Loucy (cell line): ENCODE data around the gene KRT33A.

Source experiments
- H2AFZ ChIP-seq: fragments of 200-600 bp; sonication (generic); 2 replicates; pipeline ENCODE4 v1.6.0; 2016; ENCODE audit warnings: antibody characterized with exemption, mild to moderate bottlenecking, low read length, moderate library complexity
- H3F3A ChIP-seq: fragments of 200-600 bp; 2 replicates; pipeline ENCODE4 v1.6.0; 2016; ENCODE audit warnings: antibody characterized with exemption, low read depth, mild to moderate bottlenecking
- H3K27me3 ChIP-seq: fragments of 200-600 bp; sonication (generic); 2 replicates; pipeline ENCODE4 v1.6.1; 2014; ENCODE audit warnings: low read length, mild to moderate bottlenecking; ENCODE audit not compliant: insufficient read depth, poor library complexity, severe bottlenecking
- H3K36me3 ChIP-seq: fragments of 200-600 bp; sonication (generic); 2 replicates; pipeline ENCODE4 v1.6.1; 2016; ENCODE audit warnings: low read length; ENCODE audit not compliant: insufficient read depth
- H3K4me1 ChIP-seq: fragments of 200-600 bp; sonication (generic); 2 replicates; pipeline ENCODE4 v1.5.1; 2014; ENCODE audit warnings: low read length, mild to moderate bottlenecking; ENCODE audit not compliant: insufficient read depth, poor library complexity, severe bottlenecking
- H3K4me2 ChIP-seq: fragments of 200-600 bp; sonication (generic); 2 replicates; pipeline ENCODE4 v1.6.0; 2014; ENCODE audit warnings: antibody characterized with exemption, low read length, low read depth, mild to moderate bottlenecking; ENCODE audit not compliant: poor library complexity, severe bottlenecking
- H3K4me3 ChIP-seq: fragments of 200-600 bp; sonication (generic); 2 replicates; pipeline ENCODE4 v1.5.1; 2014; ENCODE audit warnings: low read length, mild to moderate bottlenecking, mixed read lengths; ENCODE audit not compliant: poor library complexity, severe bottlenecking
- H3K79me2 ChIP-seq: fragments of 200-600 bp; sonication (generic); 2 replicates; pipeline ENCODE4 v1.6.1; 2014; ENCODE audit warnings: low read length; ENCODE audit not compliant: insufficient read depth
- H3K9ac ChIP-seq: fragments of 200-600 bp; sonication (generic); 2 replicates; pipeline ENCODE4 v1.6.0; 2014; ENCODE audit warnings: mild to moderate bottlenecking, low read depth, low read length, moderate library complexity; ENCODE audit not compliant: poor library complexity, severe bottlenecking
- H3K9me2 ChIP-seq: fragments of 200-600 bp; sonication (generic); replicated peaks from 2 replicates; pipeline ENCODE4 v1.6.1; 2016; ENCODE audit warnings: low read depth, low read length, mixed read lengths
- H3K9me3 ChIP-seq: fragments of 200-600 bp; sonication (generic); 2 replicates; pipeline ENCODE4 v1.6.1; 2014; ENCODE audit warnings: mild to moderate bottlenecking, antibody characterized with exemption, low read length, low read depth; ENCODE audit not compliant: insufficient read depth
- H4K20me1 ChIP-seq: fragments of 200-600 bp; sonication (generic); 2 replicates; pipeline ENCODE4 v1.6.0; 2014; ENCODE audit warnings: antibody characterized with exemption, low read length, mild to moderate bottlenecking; ENCODE audit not compliant: insufficient read depth, poor library complexity, severe bottlenecking
- EZH2phosphoT487 ChIP-seq: fragments of 200-600 bp; IDR thresholded peaks from 2 replicates; pipeline ENCODE4 v1.6.1; 2018; ENCODE audit warnings: antibody characterized with exemption, mild to moderate bottlenecking, moderate library complexity, borderline replicate concordance
- TF ChIP-seq, protein P1 (sequence below): fragments of 200-600 bp; sonication (generic); conservative IDR thresholded peaks from 2 replicates; pipeline ENCODE4 v1.5.1; 2014; ENCODE audit warnings: mild to moderate bottlenecking, antibody characterized with exemption, low read length

KRT33A gene

DNA sequence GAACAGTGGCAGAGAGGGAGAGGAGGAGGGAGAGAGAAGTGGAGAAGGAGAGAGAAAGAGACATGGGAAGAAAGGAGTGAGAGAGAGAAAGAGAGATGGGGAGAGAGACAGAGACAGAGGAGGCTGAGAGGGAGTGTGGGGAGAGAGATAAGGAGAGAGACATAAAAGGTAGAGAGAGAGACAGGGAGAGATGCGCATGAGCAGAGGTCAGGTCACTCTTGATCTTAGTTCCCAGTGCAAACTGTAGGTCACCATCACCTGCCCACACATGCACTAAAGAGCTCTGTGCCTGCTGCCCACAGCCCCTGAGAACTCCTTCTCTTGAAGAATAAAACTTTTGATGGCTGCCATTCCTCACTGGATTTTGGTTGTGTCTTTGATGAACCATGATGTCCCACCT is 14.9 kb downstream of the KRT33A start:
- Histone ChIP-seq H3K4me3 (no peak overlapping the region), H3K27me3 (no peaks in the 10 kb centered on the region), H3K9me2 (no peaks in the 10 kb centered on the region)

DNA sequence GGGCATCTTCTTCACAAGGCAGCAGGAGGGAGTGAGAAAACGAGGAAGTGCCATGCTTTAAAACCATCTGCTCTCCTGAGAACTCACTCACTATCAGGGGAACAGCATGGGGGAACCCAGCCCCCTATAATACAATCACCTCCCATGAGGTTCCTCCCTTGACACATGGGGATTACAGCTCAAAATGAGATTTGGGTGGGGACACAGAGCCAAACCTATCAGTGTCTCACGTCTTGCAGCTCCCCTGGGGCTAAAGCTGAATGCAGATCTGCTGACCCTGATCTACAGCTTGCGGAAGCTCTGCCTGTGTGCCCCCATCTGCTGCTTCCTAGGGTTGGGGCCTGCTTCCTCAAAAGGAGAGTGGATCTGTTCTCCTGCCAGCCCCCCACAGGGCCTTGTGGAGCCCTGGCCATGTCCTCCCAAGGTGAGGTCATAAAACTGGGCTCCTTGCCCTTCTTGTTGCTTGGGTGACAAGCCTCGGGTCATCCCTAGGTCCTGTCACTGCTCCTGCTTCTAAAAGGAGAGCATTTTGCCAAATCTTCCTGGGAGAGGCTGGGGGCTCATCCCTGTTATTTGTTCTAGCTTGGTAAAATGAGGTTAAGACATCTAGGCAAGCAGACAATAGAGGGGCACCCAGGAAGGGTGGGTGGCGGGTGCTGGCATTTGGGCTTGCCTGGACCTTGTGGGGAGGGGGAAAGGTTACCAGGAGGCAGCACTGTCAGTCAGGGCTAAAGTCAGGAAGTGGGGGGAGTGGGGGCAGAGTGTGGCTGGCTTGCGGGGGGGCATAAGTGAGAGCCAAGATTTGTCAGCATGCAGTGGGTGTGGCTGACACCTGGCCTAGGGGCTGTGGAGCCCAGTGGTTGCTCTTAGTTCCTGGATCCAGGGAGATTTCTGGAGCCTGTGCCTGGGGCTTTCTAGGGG is 16.0 kb downstream of the KRT33A start:
- Histone ChIP-seq H3K4me2 (no peak overlapping the region), H3K4me1 (no peaks in the 10 kb centered on the region), H2AFZ (no peak overlapping the region), H3K9me2 (no peaks in the 10 kb centered on the region), H3K27me3 (no peaks in the 10 kb centered on the region), H3K9me3 (no peaks in the 10 kb centered on the region), H3K79me2 (no peaks in the 10 kb centered on the region), H3K9ac (no peak overlapping the region), H3K4me3 (no peak overlapping the region), H3F3A (no peaks in the 10 kb centered on the region), H4K20me1 (no peaks in the 10 kb centered on the region), H3K36me3 (no peaks in the 10 kb centered on the region)
- TF ChIP-seq, protein P1, sequence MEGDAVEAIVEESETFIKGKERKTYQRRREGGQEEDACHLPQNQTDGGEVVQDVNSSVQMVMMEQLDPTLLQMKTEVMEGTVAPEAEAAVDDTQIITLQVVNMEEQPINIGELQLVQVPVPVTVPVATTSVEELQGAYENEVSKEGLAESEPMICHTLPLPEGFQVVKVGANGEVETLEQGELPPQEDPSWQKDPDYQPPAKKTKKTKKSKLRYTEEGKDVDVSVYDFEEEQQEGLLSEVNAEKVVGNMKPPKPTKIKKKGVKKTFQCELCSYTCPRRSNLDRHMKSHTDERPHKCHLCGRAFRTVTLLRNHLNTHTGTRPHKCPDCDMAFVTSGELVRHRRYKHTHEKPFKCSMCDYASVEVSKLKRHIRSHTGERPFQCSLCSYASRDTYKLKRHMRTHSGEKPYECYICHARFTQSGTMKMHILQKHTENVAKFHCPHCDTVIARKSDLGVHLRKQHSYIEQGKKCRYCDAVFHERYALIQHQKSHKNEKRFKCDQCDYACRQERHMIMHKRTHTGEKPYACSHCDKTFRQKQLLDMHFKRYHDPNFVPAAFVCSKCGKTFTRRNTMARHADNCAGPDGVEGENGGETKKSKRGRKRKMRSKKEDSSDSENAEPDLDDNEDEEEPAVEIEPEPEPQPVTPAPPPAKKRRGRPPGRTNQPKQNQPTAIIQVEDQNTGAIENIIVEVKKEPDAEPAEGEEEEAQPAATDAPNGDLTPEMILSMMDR = no peak
- TF ChIP-seq EZH2phosphoT487 = no peak

More for the DNA sequence above, 14.9 kb downstream of the KRT33A start:
- Histone ChIP-seq H2AFZ (no peak overlapping the region), H3F3A (no peaks in the 10 kb centered on the region), H3K4me2 (no peak overlapping the region), H4K20me1 (no peaks in the 10 kb centered on the region), H3K9me3 (no peaks in the 10 kb centered on the region), H3K4me1 (peaks cover 4% of the 10 kb centered on the region), H3K36me3 (no peaks in the 10 kb centered on the region), H3K79me2 (no peaks in the 10 kb centered on the region), H3K9ac (no peak overlapping the region)
- TF ChIP-seq EZH2phosphoT487 = no peak
- TF ChIP-seq, protein P1 = no peak

DNA sequence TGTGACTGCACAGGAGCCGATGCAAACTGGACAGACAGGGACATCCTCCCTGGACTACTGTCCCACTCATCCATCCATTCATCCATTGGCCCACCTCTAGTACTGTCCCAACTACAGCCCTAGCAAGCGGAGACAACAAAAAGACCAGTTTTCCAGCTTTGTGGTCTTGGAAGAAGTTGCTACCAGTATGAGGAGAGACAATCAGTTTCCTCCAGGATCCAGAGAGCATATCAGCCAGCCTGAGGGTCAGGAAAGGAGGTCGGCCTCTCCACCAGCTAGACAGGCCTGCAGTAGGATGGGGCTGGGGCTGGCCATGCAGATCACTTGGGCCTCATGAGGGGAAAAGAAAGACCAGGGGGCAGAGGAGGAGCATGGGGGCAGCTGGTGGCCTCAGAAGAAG is 16.8 kb downstream of the KRT33A start:
- H2AFZ ChIP-seq = no peak overlapping the region
- H3K79me2 ChIP-seq = no peaks in the 10 kb centered on the region
- H3K9me2 ChIP-seq = no peaks in the 10 kb centered on the region
- no peaks in the 10 kb centered on the region for H3K36me3 ChIP-seq
- no peaks in the 10 kb centered on the region for H3K27me3 ChIP-seq
- no peak overlapping the region for H3K4me3 ChIP-seq
- TF ChIP-seq EZH2phosphoT487 = no peak
- TF ChIP-seq, protein P1 = no peak
- H3K9me3 ChIP-seq = no peaks in the 10 kb centered on the region
- H3K4me2 ChIP-seq = no peak overlapping the region
- H3K9ac ChIP-seq = no peak overlapping the region
- H3K4me1 ChIP-seq = no peaks in the 10 kb centered on the region
- no peaks in the 10 kb centered on the region for H3F3A ChIP-seq
- H4K20me1 ChIP-seq = no peaks in the 10 kb centered on the region
